Bronchial epithelial cell (primary cell): ENCODE results near the gene TPPP3. TPM values are rescaled to one million over a fixed set of nuclear protein-coding genes. Genes with fewer than 3 reads are reported as not detected.

ENCODE experiments used
- DNase-seq: peaks from one replicate; pipeline ENCODE4 v3.0.0-alpha.2; 2010; ENCODE audit warnings: low read depth
- FAIRE-seq: peaks from 2 replicates; lab custom pipeline; 2011; peaks lifted over from hg19 to GRCh38; lab: Jason Lieb, UNC
- H3K27me3 ChIP-seq: 2 replicates; pipeline ENCODE4 v1.5.1; 2011; ENCODE audit warnings: low read length; ENCODE audit not compliant: control insufficient read depth, insufficient read depth
- H3K36me3 ChIP-seq: 2 replicates; pipeline ENCODE4 v1.5.1; 2011; ENCODE audit warnings: low read length; ENCODE audit not compliant: control insufficient read depth, insufficient read depth
- H3K4me3 ChIP-seq: 2 replicates; pipeline ENCODE4 v1.5.1; 2011; ENCODE audit warnings: mild to moderate bottlenecking, low read depth, low read length, control low read depth
- CTCF ChIP-seq: IDR thresholded peaks from 2 replicates; pipeline ENCODE4 v1.5.1; 2011; ENCODE audit warnings: mild to moderate bottlenecking, moderate library complexity, low read length, control low read depth, inconsistent platforms; ENCODE audit not compliant: insufficient read depth, severe bottlenecking
- total RNA-seq: library from RNA; depleted of rRNA; stranded (reverse); fragments of >200 nt; gene quantifications from 2 replicates; pipeline ENCODE4 v1.2.1, GENCODE V29; 2014

TPPP3 gene
- total RNA-seq, 1 donor from 2014 or later: not detected

GRCh38 chr16:67396159-67397035 is 3.1 kb upstream of the TPPP3 start:
- H3K27me3 ChIP-seq: peaks cover 11% of the 10 kb centered on the region
- FAIRE-seq: no peak
- H3K4me3 ChIP-seq: no peak overlapping the region
- TF ChIP-seq CTCF: no peak
- peak; percentile 89 for DNase-seq
- H3K36me3 ChIP-seq: no peaks in the 10 kb centered on the region

GRCh38 chr16:67395458-67396158 is 2.3 kb upstream of the TPPP3 start:
- FAIRE-seq (no peak), DNase-seq (peak; percentile 30)
- no peak overlapping the region for H3K4me3 ChIP-seq
- no peak for TF ChIP-seq CTCF
- H3K36me3 ChIP-seq: no peaks in the 10 kb centered on the region
- peaks cover 11% of the 10 kb centered on the region for H3K27me3 ChIP-seq

- no peaks in the 10 kb centered on the region for H3K36me3 ChIP-seq
- DNase-seq (no peak), FAIRE-seq (no peak)
- no peak overlapping the region for H3K4me3 ChIP-seq
- peaks cover 11% of the 10 kb centered on the region for H3K27me3 ChIP-seq
- no peak for TF ChIP-seq CTCF
Observed at GRCh38 chr16:67395105-67395457, 1.8 kb upstream of the TPPP3 start.

GRCh38 chr16:67394155-67395104 is 1.1 kb upstream of the TPPP3 start:
- peaks cover 11% of the 10 kb centered on the region for H3K27me3 ChIP-seq
- no peak for TF ChIP-seq CTCF
- no peaks in the 10 kb centered on the region for H3K36me3 ChIP-seq
- no peak overlapping the region for H3K4me3 ChIP-seq
- FAIRE-seq (no peak), DNase-seq (no peak)

GRCh38 chr16:67393788-67394154 is 473 bp upstream of the TPPP3 start:
- DNase-seq: no peak
- TF ChIP-seq CTCF: no peak
- no peak for FAIRE-seq
- no peaks in the 10 kb centered on the region for H3K36me3 ChIP-seq
- no peak overlapping the region for H3K4me3 ChIP-seq
- H3K27me3 ChIP-seq: peaks cover 11% of the 10 kb centered on the region
